Measurements from ENCODE around the gene NOXO1. TPM values are rescaled to one million over a fixed set of nuclear protein-coding genes. Genes with fewer than 3 reads are reported as not detected.
A peak's percentile ranks its signal among the peaks of the same experiment; 100 is the strongest.

The NOXO1 gene
- polyA plus RNA-seq, 1 donor (not counting 4 experiments of a cell fraction or from before 2014, with no cell fraction given), result 0.38 TPM

DNA sequence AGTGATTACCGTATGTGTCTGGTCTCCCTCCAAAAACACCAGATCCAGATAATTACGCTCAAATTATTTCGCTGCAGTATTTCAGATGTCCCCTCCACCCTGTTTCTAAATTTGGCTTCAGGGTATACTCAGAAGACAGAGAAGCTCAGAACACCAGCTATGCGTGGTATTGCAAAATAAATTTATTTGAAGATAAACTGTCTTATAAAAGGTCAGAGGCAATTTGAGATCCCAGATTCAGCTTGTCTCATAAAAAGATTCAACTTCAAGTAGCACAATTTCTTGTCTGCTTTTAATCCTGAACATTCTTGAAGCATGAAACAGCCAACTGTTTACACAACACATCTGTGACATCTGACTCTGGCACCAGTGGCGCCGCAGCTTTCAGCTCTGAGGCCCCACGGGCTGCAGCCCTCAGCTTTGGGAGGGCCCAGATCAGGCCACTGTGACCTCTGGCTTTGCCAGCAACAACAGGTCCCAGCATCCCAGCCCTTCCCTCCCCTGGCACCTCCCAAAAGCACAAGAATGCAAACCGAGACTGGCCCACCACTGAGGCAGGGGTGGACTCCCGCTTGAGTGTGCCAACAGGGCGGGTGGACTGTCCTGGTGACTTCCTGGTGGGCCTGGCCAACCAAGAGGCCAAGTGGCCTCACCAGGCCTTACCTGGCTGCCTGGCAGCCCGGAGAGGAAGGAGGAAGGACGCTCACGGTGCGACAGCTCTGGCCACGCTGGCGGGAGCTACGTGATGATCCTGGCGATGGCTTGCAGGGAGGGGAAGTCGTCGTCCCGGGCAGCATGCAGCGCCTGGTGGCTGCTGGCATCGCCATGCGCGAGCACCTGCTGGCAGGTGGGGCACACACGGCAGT is 16.5 kb upstream of the NOXO1 start:
- TF ChIP-seq, protein P1, sequence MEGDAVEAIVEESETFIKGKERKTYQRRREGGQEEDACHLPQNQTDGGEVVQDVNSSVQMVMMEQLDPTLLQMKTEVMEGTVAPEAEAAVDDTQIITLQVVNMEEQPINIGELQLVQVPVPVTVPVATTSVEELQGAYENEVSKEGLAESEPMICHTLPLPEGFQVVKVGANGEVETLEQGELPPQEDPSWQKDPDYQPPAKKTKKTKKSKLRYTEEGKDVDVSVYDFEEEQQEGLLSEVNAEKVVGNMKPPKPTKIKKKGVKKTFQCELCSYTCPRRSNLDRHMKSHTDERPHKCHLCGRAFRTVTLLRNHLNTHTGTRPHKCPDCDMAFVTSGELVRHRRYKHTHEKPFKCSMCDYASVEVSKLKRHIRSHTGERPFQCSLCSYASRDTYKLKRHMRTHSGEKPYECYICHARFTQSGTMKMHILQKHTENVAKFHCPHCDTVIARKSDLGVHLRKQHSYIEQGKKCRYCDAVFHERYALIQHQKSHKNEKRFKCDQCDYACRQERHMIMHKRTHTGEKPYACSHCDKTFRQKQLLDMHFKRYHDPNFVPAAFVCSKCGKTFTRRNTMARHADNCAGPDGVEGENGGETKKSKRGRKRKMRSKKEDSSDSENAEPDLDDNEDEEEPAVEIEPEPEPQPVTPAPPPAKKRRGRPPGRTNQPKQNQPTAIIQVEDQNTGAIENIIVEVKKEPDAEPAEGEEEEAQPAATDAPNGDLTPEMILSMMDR (optimal IDR thresholded peaks at IDR 0.05 in 1 of 3, IDR thresholded peaks at IDR 0.05 in 1 of 3, conservative IDR thresholded peaks at IDR 0.05 in 1 of 3; ENCODE audit: extremely low read depth in 1 of 3, insufficient read depth in 2 of 3, low read length in 3 of 3), result no peak
- TF ChIP-seq EZH2 (IDR thresholded peaks at IDR 0.05; ENCODE audit: low read length), result no peak
- H3K9me1 ChIP-seq (ENCODE audit: control insufficient read depth, extremely low read depth, insufficient read depth, low read length), result no peaks in the 10 kb centered on the region

DNA sequence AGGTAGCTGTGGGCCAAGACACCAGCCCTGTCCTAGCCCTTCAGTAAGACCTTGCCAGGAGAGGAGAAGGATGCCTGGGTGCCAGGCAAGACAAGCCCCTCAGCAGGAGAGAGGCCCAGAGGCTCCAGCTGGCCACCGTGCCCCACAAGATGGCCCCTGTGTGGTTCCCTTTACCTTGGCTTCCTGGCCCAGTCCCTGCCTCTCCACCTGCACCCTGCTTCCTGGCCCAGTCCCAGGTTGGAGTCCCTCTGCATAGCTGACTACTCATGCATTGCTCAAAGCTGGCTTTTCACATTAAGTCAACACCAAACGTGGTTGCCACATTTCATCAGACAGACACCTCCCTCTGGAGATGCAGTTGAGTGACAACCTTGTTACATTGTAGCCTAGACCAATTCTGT is 12.5 kb upstream of the NOXO1 start:
- DNase-seq (ENCODE audit: low read depth, low spot score), result no peak
- no peak overlapping the region for H3K4me3 ChIP-seq (ENCODE audit: control insufficient read depth in 2 of 3, extremely low read depth in 1 of 3, insufficient read depth in 2 of 3, low read depth in 1 of 3, low read length in 3 of 3)
- H3K4me1 ChIP-seq (ENCODE audit: control insufficient read depth, extremely low read depth, insufficient read depth, low read length), result peaks cover 25% of the 10 kb centered on the region
- TF ChIP-seq, protein P1 (optimal IDR thresholded peaks at IDR 0.05 in 1 of 3, IDR thresholded peaks at IDR 0.05 in 1 of 3, conservative IDR thresholded peaks at IDR 0.05 in 1 of 3; ENCODE audit: extremely low read depth in 1 of 3, insufficient read depth in 2 of 3, low read length in 3 of 3), result no peak
- TF ChIP-seq EZH2 (IDR thresholded peaks at IDR 0.05; ENCODE audit: low read length), result no peak
- no peaks in the 10 kb centered on the region for H3K79me2 ChIP-seq (ENCODE audit: control insufficient read depth, insufficient read depth, low read length)
- dilution Hi-C loops (cut with MboI; ENCODE audit: extremely low pct_ligation_motif_present, low sequenced_read_pairs), result no loop called here
- H3K27me3 ChIP-seq (ENCODE audit: control insufficient read depth, extremely low read depth, insufficient read depth, low read length), result peaks cover 26% of the 10 kb centered on the region
- H4K20me1 ChIP-seq (ENCODE audit: control insufficient read depth, extremely low read depth, insufficient read depth, low read length), result peaks cover 3% of the 10 kb centered on the region
- no peak overlapping the region for H3K27ac ChIP-seq (ENCODE audit: control insufficient read depth, insufficient read depth, low read length)
- H3K9ac ChIP-seq (ENCODE audit: control insufficient read depth, extremely low read depth, insufficient read depth, low read length), result no peak overlapping the region
- peaks cover 13 to 20% of the 10 kb centered on the region in 2 experiments for H3K36me3 ChIP-seq (ENCODE audit: control insufficient read depth in 2 of 2, extremely low read depth in 1 of 2, insufficient read depth in 2 of 2, low read length in 2 of 2)
- FAIRE-seq, result peak; percentile 34
- H2AFZ ChIP-seq (ENCODE audit: control insufficient read depth, low read length), result no peak overlapping the region
- H3K9me3 ChIP-seq (ENCODE audit: control insufficient read depth, low read depth, low read length), result no peaks in the 10 kb centered on the region
- H3K4me2 ChIP-seq (ENCODE audit: control insufficient read depth, extremely low read depth, insufficient read depth, low read depth, low read length), result no peak overlapping the region
- H3K9me1 ChIP-seq (ENCODE audit: control insufficient read depth, extremely low read depth, insufficient read depth, low read length), result no peaks in the 10 kb centered on the region

More for the DNA sequence above, 16.5 kb upstream of the NOXO1 start:
- dilution Hi-C loops (cut with MboI; ENCODE audit: extremely low pct_ligation_motif_present, low sequenced_read_pairs), result no loop called here
- H3K4me1 ChIP-seq (ENCODE audit: control insufficient read depth, extremely low read depth, insufficient read depth, low read length), result peaks cover 4% of the 10 kb centered on the region
- H3K79me2 ChIP-seq (ENCODE audit: control insufficient read depth, insufficient read depth, low read length), result peaks cover 12% of the 10 kb centered on the region
- no peaks in the 10 kb centered on the region for H3K9me3 ChIP-seq (ENCODE audit: control insufficient read depth, low read depth, low read length)
- H3K9ac ChIP-seq (ENCODE audit: control insufficient read depth, extremely low read depth, insufficient read depth, low read length), result no peak overlapping the region
- no peak overlapping the region for H3K4me3 ChIP-seq (ENCODE audit: control insufficient read depth in 2 of 3, extremely low read depth in 1 of 3, insufficient read depth in 2 of 3, low read depth in 1 of 3, low read length in 3 of 3)
- no peak overlapping the region for H3K4me2 ChIP-seq (ENCODE audit: control insufficient read depth, extremely low read depth, insufficient read depth, low read depth, low read length)
- no peaks in the 10 kb centered on the region for H3K27me3 ChIP-seq (ENCODE audit: control insufficient read depth, extremely low read depth, insufficient read depth, low read length)
- FAIRE-seq, result no peak
- H3K36me3 ChIP-seq (ENCODE audit: control insufficient read depth in 2 of 2, extremely low read depth in 1 of 2, insufficient read depth in 2 of 2, low read length in 2 of 2), result peaks cover 40 to 42% of the 10 kb centered on the region in 2 experiments
- DNase-seq (ENCODE audit: low read depth, low spot score), result no peak
- peaks cover 12% of the 10 kb centered on the region for H4K20me1 ChIP-seq (ENCODE audit: control insufficient read depth, extremely low read depth, insufficient read depth, low read length)
- no peak overlapping the region for H3K27ac ChIP-seq (ENCODE audit: control insufficient read depth, insufficient read depth, low read length)
- H2AFZ ChIP-seq (ENCODE audit: control insufficient read depth, low read length), result no peak overlapping the region

All from keratinocyte (primary cell).